NCI-H2196 (cell line): ENCODE results near the gene NKAIN4.

Source experiments
- DNase-seq: peaks from one replicate; lab custom pipeline; 2025; ENCODE audit not compliant: unreplicated experiment; lab: John Stamatoyannopoulos, UW

NKAIN4 gene

DNA sequence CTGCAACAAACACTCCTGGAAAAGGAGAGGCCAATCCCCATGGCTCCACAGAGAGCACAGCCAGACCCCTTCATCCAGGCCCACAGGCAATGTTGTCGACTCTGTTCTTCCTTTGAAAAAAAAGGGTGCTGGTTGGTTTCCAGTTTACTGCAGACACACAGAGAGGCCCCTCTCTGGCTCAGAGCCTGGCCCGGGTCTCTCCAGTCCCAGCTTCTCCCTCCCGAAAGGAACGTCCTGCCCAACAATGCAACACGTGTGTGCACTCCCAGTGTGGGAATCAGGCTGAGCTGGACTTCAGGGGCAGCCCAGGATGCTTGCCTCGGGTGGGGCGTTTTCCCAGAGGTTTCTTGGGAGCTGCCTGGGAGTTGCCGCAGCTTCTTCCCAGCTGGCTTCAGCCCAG is 4.5 kb upstream of the NKAIN4 start:
- no peak for DNase-seq

DNA sequence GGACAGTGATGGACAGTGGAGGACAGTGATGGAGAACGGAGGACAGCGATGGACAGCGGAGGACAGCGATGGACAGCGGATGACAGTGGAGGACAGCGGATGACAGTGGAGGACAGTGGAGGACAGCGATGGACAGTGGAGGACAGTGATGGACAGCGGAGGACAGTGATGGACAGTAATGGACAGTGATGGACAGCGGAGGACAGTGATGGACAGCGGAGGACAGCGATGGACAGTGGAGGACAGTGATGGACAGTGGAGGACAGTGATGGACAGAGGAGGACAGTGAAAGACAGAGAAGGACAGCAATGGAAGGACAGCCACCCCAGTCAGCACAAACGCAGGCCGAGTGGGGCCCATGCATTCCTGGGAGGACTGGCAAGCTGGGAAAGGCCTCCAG is 3.4 kb upstream of the NKAIN4 start:
- DNase-seq: no peak

DNA sequence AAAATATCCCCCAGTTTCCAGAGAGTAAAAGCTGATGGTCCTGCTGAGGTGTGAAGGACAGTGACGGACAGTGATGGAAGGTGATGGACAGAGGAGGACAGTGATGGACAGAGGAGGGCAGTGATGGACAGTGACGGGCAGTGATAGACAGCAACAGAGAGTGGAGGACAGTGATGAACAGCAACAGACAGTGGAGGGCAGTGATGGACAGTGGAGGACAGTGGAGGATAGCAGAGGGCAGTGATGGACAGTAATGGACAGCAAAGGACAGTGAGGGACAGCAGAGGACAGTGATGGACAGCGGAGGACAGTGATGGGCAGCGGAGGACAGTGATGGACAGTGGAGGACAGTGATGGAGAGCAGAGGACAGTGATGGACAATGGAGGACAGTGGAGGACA is 2.7 kb upstream of the NKAIN4 start:
- DNase-seq: no peak

DNA sequence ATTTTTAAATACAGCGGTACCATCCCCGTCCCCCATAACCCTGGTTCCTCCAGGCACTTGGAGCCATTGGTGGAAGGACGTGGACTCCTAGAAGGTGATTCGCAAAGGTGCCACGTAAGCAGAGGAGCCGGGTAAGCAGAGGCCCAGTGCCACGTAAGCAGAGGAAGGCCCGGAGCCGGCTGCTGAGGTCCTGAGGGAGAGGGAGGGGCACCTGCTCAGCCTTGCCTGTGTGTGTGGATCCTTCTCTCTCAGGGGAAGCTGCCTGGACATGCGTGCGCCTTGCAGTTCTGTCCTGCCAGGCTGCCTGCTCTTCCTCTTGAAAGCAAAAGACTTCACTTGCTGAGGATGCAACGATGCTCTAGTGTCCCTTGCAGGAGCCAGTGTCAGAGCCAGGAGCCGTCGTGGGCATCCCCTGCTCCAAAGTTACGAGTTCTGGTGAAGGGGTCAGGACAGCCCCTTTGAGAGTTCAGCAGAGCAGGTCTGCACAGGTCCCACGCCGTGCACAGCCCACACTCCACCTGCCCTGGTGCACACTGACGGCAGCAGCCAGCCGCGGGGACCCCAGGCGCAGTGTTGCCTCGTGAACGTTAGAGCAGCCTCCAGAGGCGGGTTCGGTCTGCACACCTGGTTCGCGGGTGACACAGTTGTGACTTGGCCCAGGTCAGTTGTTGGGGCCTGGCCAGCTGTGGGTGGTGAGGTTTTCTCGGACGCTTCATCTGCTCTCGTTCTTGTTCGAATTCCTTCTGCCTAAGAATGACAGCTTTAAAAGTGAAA is 1.9 kb upstream of the NKAIN4 start:
- DNase-seq: no peak

DNA sequence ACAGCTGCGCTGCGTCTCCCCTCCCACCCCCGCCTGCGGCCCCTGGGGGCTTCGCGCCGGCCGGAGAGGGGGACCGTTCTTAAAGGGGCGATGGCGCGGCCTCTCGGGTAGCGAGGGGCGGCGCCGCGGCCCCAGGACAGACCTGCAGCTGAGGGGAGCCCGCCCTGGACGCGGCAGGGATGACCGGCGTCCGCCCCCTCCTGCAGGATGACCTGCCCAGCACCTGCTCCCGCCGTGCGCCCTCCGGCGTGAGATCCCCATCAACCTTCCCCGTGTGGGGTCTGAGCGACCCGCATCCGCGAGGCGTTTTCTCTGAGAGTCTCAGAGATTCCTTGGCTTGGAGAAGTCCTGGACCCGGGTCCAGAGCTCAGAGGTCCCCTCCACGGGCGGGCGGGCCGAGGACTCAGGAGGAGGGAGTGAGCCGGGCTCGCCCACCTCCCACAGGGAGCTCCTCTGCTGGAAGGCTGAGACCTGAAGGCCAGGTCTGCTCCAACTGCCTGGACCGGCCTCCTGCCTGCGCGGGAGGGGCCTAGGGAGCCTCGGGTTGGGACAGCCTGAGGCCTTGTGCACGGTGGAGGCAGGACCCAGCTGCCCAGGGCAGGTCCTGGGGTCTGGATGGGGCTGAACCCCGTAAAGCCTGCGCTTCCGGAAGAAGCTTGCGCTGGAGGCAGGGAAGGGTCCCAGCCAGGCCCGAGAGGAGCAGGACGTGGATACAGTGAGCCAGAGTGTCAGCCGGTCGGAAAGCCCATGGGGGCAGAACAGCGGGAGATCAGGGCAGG is 532 bp upstream of the NKAIN4 start:
- DNase-seq: no peak

DNA sequence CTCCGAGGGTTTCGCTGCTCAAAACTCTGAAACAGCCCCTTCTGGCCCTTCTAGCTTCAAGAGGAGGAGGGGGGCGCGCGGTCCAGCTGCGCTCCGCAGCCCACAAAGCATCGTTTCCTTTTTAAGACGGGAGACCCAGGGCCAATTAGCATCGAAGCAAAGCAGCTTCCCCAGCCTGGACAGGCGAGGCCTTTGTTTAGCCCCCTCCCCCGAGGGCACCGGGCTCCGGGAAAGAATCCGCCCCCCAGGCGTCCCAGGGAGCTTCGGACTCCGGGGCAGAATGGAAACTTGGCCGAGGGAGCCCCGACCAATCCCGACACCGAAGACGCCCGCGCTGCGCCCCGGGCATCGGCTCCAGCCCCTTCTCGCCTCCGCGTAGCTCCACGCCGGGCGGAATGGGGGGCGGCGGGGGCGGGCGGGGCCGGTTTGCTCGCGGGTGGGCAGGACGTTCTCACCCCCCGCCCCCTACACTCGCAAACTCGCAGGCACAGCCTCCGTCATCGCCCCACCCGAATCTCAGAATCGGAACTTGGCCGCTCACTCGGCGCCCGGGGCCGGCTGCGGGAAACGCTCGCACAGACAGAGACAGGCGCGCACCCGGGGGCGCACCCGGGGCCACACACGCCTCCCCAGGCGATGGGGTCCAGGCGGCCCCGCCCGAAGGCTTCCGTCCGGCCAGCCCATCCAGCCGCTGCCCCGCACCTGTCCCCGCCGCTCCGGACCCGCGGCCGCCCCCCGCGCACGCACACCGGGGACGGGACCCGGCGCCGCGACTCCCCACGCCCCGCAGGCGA is 628 bp downstream of the NKAIN4 start:
- no peak for DNase-seq

DNA sequence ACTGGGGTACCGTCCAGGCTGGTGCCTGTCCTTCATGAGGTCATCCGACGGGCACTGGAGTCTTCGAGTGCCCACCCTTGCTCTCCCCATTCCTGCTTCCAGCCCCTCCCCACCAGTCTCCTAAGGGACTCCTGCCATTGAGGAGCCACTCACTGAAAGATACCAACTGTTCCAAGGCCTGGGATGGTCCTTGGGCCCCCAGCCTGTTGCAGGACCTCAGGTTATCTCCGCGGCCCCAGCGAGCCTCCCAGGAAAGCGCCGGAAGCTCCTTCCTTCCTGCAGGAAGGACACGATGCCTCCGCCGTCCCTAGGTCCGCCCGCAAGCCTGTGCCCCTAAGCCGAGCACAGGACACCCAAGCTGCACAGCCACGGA is 1.2 kb downstream of the NKAIN4 start:
- DNase-seq: no peak

DNA sequence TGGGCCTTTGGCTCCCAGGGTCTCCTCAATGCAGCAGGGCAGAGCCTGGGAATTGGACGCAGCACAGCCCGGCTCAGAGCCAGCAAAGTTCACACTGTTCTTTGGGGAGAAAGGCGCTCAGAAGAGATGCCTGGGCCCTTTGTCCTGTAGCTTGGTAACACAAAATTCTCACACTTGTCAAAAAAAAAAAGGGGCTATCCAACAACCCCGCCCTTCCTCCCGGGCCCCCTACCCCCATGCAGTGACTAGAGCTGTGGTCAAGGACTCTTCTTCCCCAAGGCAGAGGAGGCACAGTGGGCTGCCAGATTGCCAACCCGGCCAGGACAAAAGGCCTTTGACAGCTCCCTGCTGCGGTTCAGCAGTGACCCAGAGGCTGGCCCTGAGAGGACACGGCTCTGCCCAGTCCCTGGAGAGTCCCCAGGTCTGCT is 2.0 kb downstream of the NKAIN4 start:
- DNase-seq: no peak

DNA sequence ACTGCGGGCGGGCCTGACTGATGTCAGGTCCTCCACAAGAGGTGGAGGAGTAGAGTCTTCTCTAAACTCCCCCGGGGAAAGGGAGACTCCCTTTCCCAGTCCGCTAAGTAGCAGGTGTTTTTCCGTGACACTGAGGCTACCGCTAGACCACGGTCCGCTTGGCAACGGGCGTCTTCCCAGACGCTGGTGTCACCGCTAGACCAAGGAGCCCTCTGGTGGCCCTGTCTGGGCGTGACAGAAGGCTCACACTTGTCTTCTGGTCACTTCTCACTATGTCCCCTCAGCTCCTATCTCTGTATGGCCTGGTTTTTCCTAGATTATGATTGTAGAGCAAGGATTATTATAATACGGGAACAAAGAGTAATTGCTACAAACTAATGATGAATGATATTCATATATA is 2.9 kb downstream of the NKAIN4 start:
- peak; percentile 31 for DNase-seq

DNA sequence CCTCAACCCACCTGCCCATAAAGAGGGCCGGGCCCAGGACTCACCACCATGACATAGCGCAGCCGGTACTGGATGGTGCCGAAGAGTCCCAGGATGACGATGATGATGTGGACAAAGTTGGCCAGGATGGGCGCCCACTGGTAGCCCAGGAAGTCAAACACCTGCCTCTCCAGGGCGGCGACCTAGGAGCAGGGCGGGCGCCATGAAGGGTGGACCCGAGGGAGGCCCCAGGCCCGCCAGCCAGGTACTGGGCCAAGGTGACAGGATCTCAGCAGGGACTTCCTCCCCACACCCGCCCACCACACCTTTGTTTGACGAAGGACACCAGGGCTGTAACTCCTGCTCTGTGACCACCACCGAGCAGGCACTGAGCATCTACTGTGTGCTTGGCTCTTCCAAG is 4.4 kb downstream of the NKAIN4 start:
- DNase-seq: no peak

DNA sequence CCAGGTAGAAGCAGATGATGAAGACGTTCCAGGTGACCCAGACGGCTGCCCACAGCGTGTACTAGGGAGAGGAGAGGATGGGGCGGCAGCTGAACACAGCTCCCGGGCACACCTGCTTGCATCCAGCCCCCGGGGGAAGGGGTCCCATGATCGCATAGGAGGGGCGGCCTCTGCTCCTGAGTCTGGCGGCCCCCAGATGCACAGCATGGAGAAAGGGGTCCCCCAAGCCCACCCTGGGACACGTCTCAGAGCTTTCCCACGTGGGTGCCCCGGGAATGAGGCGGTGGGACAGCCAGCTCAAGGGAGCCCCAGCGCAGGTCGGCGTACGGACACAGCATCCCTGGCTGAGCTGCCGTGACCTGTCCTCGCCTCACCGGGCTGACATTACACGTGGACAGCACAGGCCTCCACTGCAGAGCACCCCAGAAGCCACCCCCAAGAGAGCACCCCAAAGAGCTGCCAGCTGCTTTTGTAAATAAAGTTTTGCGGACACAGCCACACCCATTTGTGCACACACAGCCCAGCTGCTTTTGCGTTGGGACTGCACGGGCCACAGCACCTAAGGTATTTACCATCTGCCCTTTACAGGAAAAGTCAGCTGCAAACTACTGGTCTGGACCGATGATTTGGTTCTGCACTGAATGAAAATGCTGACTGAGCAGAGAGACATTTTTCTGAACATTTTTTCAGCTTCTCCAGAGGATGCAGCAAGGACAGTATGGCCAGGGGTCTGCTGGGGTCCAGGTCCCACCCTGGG is 5.2 kb downstream of the NKAIN4 start:
- no peak for DNase-seq

DNA sequence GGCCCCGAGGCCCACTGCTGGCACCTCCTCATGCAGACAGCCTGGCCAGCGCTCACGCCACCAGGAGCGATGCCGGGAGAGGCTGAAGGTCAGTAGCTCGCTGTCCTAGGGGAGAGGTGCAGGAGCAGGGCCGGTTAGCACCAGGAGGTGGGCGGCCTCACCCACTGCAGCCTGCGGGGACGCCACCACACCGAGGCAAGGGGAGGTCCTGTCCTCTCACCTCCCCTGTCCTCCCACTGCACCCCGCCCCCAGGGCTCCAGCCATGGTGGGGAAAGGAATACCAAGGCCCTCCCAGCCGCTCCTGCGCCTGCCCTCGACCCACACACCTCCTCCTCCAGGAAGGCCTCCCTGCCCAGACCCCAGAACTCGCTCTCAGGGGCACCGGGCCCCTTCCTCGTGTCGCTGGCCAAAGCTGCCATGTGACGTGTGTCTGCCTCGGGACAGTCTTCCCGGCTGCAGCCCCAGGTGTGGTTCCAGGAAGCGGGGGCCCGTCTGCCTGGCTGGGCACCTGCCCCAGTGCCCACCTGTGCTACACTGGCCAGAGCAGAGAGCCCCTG is 6.5 kb downstream of the NKAIN4 start:
- DNase-seq: no peak

DNA sequence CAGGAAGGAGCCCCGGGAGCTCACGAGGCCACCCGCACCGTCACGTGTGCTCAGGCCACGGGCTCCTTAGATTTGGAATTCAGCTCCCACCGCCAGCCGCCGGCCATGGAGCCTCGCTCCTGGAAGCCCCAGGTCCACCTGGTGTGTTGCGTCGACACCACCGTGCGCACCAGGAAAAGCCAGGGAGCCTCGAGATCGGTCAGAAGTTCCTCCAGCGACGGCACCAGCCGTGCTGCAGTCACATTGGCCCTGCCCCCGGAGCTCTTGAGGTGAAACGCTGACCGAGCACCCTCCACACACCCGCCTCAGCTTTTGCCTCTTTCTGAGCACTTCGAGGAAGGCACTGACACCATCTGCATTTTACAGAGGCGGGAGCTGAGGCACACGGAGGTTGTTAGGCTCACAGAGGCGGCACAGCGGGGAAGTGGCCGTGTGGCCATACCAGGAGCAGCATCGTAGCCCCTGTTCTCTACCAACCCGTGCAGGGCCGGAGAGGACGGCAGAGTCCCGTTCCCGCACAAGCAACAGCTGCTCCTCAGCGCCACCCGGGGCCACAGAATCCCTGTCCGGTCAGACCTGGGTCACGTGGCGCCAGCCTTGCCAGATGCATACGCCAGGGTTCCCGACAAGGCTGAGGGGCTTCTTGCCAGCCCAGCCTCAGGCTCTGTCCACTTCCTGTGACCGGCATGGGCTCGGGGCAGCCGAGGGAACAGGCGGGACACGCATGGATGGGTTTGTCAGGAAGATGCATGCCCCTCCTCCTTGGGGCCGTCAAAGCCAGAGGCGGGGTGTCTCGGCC is 7.6 kb downstream of the NKAIN4 start:
- no peak for DNase-seq

DNA sequence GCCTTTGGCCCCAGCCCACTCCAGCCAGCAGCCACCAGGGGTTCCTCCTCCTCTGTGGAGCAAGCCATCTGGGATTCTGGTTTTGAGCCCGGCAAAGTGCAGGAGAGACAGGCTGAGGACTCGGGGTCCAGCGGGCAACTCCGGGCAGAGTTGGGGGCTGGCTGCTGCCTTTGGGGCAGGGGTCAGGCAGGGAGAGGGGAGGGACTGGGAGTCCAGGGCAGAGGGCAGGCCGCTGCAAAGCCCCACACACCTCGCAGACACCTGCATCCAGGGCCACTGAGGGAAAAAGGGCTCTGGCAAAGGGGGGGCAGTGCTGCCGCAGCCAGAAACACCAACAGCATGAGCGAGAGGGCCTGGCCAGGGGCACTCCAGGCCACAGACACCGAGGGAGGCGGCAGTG is 9.8 kb downstream of the NKAIN4 start:
- DNase-seq: no peak

DNA sequence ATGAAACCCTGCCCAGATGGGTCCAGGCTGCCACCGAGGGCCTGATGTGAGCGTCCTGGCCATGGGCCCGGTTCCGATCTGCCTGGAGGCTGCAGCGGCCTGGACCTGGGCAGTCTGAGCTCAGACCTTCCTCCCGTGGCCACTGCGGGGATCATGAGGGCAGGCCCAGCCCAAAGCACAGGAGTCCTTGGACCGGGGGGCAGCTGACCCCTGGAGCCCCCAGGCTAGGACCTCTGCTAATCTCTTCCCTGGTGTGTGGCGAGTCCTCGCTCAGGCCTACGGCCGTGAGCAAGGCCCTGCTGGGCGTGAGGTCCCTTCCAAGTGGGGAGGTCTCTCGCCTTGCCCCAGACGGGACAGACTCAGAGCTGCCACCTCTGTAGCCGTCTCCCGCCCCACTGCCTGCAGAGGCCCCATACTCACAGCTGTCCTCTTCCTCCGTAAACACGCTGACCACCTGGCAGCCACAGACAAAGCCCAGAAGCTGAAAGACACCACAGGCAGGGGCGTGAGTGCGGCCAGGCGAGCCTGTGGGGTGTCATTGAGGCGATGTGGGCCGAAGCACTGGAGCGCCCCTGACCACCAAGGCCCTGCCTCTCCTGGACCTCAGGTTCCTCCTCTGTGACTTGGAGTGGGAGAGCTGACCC is 10.5 kb downstream of the NKAIN4 start:
- no peak for DNase-seq

DNA sequence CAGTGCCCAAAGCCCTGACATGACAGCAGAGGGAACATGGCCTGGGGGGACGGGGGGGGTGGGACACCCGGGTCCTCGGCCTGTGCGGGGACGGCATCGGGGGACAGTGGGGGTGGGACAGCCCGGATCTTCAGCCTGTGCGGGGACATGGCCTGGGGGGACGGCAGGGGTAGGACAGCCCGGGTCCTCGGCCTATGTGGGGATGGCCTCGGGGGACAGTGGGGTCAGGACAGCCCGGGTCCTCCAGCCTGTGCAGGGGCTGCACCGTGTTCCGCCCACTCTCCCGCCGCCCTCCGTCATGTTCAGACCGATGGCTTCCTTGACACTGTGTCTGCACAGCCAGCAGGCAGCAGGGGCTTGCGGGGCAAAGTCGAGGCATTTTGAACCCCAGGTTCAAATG is 11.5 kb downstream of the NKAIN4 start:
- DNase-seq: no peak

DNA sequence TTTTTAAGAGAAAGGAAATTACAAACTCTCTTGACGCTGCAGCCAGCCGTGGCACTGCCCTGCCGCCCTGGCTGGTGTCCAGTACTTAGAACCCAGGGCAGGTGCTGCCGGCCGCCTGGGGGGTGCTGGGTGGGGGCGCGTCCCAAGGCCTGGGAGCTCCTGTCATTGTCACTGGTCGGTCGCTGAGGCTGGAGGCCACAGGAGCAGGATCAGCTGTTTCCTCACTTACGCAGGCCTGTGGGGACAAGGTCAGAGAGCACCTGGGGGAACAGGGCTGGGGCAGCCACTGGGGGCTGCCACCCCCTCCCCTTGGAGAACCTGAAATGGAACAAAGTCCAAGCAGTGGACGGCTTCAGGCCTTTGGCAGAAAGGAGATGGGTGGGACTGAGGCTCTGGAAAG is 13.0 kb downstream of the NKAIN4 start:
- peak; percentile 54 for DNase-seq

DNA sequence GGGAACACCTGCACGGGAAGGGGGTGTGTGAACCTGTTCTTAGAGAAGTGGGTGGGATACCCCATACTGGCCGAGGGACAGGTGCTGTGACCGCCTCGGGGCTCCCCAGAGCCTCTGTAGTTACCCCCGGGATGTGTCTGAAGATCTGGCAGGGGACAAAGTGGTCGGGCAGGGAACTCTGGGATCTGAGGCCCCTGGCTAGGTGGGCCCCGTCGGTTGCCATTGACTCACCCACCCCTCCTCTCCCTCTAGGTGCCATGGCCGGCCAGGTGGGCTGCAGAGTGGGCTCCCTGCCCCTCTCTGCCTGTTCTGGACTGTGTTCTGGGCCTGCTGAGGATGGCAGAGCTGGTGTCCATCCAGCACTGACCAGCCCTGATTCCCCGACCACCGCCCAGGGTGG is 14.3 kb downstream of the NKAIN4 start:
- no peak for DNase-seq

DNA sequence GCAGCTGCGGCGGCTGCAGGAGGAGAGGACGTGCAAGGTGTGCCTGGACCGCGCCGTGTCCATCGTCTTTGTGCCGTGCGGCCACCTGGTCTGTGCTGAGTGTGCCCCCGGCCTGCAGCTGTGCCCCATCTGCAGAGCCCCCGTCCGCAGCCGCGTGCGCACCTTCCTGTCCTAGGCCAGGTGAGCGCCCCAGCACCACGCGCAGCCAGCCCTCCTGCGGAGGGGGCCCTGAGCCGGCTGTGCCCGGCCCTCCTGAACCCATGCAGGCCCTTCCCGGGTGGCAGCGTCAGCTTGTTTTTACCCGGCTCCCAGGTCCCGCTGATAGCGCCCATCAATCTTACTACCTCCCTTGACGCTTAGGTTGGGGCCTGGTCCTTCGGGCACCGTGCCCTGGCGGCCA is 14.8 kb downstream of the NKAIN4 start:
- DNase-seq: no peak
